Putamen (tissue), 1 donor: ENCODE data around the gene SAT1.

Experiments used
- DNase-seq: peaks from one replicate; pipeline ENCODE4 v3.0.0-alpha.2; 2016; ENCODE audit warnings: low spot score

Gene SAT1

DNA sequence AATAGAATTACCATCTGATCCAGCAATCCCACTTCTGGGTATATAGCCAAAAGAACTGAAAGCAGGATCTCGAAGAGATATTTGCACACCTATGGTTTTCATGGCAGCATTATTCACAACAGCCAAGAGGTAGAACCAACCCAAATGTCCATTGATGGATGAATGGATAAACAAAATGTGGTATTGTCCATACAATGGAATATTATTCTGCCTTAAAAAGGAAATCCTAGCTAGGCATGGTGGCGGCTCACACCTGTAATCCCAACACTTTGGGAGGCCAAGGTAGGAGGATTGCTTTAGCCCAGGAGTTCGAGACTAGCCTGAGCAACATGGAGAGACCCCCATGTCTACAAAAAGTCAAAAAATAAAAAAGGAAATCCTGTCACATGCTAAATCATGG is 27.3 kb downstream of the SAT1 start:
- no peak for DNase-seq

DNA sequence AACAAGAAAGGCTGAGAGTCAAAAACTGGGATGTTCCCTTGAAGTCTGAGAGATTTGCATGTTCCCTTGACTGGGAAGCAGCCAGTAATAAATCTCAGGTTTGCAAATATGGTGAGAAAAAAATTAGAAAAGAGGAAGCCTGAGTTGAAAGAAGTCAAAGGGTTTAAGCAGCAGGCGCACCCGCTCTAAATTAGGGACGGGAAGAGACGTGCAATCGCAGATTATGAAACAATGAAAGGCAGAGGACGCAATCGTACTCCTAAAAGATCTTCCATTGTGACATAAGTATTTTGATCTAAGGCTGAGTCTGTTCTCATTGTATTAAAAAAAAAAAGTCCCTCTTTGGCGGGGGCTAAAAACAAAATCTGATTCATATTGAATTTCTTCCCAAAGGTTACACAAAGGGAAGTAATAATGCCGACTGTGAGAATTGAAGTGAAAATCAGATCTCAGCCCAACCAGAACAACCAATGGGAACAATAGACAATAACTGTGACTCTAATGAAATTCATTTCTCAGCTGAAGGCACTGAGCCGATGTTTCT is 28.2 kb downstream of the SAT1 start:
- peak; percentile 37 for DNase-seq

DNA sequence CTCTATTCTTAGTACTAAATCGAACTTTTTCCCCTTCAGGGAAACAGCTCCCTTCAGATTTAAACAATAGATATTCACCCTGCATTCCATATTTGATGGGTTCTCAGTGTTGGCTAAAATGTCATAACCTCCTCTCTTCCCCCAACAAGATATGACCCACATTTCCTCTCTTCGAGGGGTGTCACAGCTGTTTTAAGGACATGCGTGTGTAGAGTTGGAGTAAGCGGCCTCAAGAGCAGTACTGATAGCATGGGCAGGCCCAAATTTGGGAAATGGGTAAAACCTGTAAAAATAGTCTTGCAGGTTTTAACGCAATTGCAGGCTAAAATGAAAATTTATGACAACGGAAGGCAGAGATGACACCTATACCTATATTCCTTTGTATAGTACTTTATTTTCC is 28.7 kb downstream of the SAT1 start:
- DNase-seq, result no peak

DNA sequence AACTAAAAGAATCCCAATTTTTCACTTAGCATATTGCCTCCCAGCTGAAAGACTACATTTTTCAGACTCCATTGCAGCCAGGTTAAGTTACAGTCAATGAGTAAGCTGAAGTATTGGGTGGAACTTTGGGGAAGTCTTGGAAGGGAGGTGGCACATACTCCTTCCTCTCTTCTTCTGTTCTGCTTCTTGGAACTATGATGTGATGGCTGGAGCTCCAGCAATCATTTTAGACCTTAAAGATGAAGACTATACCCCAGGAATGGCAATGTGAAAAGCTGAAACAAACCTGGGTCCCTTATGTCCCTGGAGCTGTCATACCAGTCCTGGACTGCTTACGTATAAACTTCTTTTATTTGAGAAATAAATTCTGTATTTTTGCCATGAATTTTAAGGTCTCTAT is 30.8 kb downstream of the SAT1 start:
- DNase-seq, result no peak

DNA sequence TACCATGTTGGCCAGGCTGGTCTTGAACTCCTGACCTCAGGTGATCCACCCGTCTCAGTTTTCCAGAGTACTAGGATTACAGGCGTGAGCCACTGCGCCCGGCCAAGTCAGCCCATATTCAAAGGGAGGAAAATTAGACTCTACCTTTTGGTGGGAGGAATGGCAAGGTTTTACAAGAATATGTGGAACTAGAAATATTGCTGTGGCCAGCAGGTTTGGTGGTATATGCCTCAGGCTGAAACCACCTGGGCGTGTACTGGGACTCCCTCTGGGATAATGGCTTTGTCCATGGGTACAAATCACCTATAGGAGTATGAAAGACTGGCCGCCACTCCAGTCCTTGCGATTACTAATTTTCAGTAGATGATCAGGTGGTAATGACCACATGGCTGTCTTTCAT is 32.4 kb downstream of the SAT1 start:
- DNase-seq, result no peak

DNA sequence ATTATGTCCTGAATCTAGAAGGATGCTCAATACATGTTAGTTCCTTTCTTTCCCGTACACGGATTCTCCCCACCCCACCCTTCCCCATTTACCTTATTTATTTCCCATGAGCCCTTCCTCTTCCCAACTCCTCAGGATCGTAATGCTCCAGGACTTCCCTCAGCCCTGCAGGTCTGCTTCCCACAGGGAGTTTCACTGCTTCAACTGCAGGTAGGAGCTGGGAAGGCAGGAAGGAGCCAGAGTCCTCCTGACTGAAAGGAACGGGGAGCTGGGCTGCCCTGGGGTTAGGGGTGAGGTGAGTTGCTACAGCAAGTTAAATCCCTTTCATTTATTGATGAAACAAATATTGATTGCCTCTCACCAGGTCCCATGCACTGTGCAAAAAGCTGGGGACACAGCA is 33.2 kb downstream of the SAT1 start:
- no peak for DNase-seq

DNA sequence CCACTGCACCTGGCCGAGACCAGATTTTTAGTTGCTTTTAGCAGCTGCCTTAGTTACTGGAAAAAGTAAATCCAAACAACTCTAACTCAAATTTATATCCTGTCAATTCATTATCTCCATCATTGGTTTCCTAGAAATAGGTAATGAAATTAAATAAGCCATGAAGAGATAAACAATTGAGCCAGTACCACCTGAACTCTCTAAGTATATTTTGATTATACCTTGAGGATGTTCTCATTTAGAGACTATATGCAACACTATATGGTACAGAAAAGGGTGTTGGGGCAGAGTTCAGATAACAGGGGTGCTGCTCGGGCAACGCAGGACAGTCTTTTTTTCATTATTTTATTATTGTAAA is 35.0 kb downstream of the SAT1 start:
- no peak for DNase-seq

DNA sequence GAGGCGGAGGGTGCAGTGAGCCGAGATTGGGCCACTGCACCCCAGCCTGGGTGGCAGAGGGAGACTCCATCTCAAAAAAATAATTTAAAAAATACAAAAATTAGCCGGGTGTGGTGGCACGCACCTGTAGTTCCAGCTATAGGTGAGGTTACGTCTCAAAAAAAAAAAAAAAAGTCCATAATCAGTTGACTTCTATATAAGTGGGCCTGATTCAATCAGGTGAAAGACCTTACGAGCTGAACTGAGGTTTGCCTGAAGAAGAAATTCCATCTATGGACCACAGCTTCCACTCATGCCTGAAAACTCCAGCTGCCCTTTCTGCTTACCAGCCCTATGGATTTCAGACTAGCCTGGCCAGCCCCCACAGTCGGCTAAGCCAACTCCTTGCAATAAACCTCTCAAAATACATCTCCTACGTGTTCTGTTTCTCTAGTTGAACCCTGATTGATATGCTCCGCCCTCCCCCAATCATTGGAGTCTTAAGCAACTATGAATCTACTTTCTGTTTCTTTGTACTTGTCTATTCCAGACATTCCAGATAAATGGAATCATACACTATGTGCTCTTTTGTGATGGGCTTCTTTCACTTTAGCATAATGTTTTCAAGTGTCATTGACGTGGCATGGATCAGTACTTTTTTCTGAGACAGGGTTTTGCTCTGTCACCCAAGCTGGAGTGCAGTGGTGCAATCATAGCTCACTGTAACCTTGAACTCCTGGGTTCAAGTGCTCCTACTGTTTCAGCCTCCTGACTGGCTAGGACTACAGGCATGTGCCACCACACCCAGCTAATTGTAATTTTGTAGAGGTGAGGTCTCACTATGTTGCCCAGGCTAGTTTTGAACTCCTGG is 36.6 kb downstream of the SAT1 start:
- no peak for DNase-seq

DNA sequence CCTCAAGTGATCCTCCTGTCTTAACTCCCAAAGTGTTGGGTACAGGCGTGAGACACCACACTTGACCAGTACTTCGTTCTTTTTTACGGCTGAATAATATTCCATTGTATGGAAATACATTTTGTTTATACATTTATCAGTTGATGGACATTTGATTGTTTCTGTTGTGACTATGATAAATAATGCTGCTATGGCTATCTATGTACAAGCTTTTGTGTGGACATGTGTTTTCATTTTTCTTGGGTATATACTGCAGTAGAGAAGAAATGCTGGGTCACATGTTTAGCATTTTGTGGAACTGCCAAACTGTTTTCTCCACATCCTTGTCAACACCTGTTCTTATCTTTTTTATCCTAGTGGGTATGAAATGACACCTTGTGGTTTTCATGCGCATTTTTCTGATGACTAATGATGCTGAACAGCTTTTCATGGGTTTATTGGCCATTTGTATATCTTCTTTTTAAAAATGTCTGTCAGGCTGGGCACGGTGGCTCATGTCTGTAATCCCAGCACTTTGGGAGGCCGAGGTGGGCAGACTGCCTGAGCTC is 37.3 kb downstream of the SAT1 start:
- no peak for DNase-seq

DNA sequence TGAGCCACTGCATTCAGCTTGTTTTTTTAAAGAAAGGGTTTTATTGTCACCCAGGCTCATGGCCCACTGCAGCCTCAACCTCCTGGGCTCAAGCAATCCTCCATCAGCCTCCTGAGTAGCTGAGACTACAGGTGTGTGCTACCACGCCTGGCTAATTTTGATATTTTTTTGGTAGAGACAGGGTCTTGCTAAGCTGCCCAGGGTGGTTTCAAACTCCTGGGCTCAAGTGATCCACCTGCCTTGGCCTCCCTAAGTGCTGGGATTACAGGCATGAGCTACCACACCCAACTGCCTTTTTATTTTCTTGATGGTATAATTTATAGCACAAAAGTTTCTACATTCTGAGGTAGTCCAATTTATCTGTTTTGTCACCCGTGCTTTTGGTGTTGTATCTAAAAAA is 38.9 kb downstream of the SAT1 start:
- no peak for DNase-seq

DNA sequence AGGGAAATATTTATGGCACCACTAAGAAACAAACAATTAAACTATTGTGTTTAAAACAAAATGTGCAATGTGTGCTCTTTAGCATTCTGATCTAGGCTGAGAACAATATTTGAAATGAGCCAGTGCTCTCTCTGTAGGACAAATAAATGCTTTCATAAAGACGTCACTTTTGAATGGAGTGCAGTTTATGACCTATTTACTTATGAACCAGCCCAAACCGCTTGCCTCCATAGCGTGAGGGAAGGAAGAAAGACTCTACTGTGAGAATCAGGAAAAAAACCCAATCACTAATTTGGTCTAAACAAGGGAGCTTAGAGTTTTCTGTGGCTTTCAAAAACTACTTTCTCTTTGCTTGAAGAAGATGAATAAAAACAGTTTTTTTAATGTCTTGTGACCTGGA is 39.4 kb downstream of the SAT1 start:
- peak; percentile 59 for DNase-seq

DNA sequence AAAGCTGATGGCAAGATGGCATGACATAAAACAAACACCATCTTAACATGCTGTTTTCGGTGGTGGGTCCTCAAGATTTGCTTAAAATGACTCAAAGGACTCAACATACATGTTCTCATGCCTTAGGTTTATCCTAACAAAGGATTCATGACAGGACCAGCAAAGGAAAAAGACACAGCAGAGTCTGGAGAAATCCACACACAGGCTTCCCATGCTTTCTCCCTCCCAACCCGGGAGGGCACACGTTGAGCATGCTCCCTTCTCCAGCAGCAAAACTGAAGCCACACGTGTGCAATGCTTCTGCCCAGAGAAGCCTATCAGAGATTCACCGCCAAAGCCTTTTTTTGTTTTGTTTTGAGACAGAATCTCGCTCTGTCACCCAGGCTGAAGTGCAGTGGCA is 39.9 kb downstream of the SAT1 start:
- no peak for DNase-seq

DNA sequence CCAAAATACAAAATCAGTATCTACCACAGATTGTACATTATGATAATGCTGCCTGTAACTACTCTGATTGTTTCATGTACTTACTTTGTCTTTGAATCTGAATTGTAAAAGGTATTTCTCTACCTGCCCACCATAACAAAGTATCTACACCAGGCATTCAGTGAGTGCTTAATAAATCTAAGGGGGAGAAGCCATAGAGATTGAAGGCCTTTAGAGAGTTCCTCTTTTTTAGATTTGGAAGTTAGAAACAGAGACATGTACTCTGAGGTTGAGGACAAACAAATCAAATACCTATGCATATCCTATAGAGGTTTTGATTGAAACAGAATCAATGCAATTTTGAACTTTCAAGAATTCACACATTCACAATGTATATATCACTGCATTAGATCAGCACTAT is 42.7 kb downstream of the SAT1 start:
- DNase-seq, result no peak

DNA sequence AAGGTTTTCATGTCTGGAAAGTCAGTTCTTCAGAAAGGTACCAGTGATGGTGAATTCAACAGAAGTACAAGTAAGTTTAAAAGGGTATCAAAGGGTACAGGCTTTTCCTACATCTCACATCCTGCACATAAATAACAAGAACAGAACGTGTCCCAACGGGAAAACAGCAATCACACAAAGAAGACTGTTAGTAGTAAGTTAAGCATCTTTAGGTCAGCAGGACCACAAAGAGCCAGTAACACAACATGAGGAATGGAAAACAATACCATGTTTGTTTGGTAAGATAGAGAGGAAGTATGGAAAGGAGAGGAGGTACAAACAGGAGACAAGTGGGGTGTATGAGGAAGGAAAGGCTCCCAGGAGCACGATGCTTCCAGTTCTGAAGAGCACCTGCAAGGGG is 43.2 kb downstream of the SAT1 start:
- DNase-seq, result no peak

DNA sequence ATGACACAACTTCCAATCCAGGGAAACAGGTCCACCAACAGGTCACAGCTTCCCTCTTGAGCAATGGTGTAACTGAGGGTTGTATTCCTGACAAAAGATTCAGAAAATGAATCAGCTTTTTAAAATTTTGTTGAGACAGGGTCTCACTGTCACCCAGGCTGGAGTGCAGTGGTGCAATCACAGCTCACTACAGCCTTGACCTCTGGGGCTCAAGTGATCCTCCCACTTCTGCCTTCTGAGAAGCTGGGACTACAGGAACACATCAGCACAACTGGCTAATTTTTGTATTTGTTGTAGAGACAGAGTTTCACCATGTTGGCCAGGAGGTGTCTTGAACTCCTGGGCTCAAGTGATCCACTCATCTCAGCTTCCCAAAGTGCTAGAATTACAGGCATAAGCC is 43.7 kb downstream of the SAT1 start:
- DNase-seq, result no peak

DNA sequence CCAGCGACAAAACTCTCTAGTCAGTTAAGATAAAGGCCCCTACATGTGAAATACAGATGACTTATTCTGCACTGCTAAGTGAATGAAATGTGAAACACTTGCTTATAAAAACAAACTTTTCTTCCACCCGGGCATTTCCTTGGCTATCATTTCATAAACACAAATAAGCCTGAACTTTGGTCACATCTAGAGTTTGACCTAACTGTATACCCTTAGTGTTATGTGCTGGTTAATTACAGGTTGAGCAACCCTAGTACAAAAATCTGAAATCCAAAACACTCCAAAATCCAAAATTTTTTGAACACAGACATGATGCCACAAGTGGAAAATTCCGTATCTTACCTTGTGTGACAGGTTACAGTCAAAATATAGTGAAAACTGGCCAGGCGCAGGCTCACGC is 45.9 kb downstream of the SAT1 start:
- no peak for DNase-seq

DNA sequence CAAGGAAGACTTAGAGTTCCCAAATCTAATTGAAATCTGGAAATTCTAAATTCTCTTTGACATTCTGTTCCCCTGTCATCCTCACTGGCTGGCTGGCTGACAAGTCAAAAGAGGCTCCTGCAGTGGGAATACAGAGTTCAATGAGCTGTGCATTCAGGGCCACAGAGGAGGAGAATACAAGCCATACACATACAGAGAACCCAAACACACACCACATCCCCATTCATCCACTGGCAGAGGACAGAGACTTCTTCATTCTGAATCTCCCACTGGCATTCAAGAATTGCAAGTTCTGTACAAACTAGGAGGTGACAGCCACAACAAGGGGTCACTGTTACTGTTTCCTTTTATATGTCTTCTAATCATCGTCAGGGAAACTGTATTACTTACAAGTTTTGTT is 49.7 kb downstream of the SAT1 start:
- no peak for DNase-seq
